Mesenchymal stem cell (in vitro differentiated cells and primary cell): ENCODE measurements around the gene KIF1A.

ENCODE experiments used
- DNase-seq: peaks from one replicate; pipeline ENCODE4 v3.0.0-alpha.2; 2013
- H2AFZ ChIP-seq: one replicate; pipeline ENCODE4 v1.6.1; 2013; ENCODE audit warnings: low read depth, mild to moderate bottlenecking, control low read depth, inconsistent platforms, low read length, moderate library complexity
- H2AK5ac ChIP-seq: 2 replicates; pipeline ENCODE4 v1.6.1; 2013; ENCODE audit warnings: low read length, moderate library complexity, mild to moderate bottlenecking, inconsistent platforms; ENCODE audit not compliant: severe bottlenecking
- H2BK120ac ChIP-seq: one replicate; pipeline ENCODE4 v1.6.1; 2013; ENCODE audit warnings: low read depth, mild to moderate bottlenecking, inconsistent platforms, low read length, moderate library complexity
- H2BK12ac ChIP-seq, 2 experiments: one replicate each; pipeline ENCODE4 v1.6.1; 2013; ENCODE audit warnings: inconsistent platforms in 2 of 2, low read length in 2 of 2, mild to moderate bottlenecking in 2 of 2, moderate library complexity in 2 of 2, control low read depth in 1 of 2
- H2BK15ac ChIP-seq: one replicate; pipeline ENCODE4 v1.6.1; 2013; ENCODE audit warnings: mild to moderate bottlenecking, low read depth, inconsistent platforms; ENCODE audit not compliant: poor library complexity, severe bottlenecking
- H2BK5ac ChIP-seq: 2 replicates; pipeline ENCODE4 v1.6.1; 2013; ENCODE audit warnings: low read depth, mild to moderate bottlenecking, low read length, control low read depth, inconsistent platforms; ENCODE audit not compliant: poor library complexity, severe bottlenecking
- H3K14ac ChIP-seq, 2 experiments: one replicate each; pipeline ENCODE4 v1.6.1; 2013; ENCODE audit warnings: inconsistent platforms in 2 of 2, low read length in 2 of 2, control low read depth in 1 of 2, mild to moderate bottlenecking in 1 of 2, moderate library complexity in 1 of 2
- H3K18ac ChIP-seq, 2 experiments: one replicate each; pipeline ENCODE4 v1.6.1; 2013; ENCODE audit warnings: inconsistent platforms in 2 of 2, low read length in 2 of 2, control low read depth in 1 of 2, low read depth in 1 of 2, mild to moderate bottlenecking in 1 of 2
- H3K23ac ChIP-seq, 2 experiments: one replicate each; pipeline ENCODE4 v1.6.1; 2013; ENCODE audit warnings: inconsistent platforms in 2 of 2, low read length in 2 of 2, mild to moderate bottlenecking in 2 of 2, moderate library complexity in 2 of 2, control low read depth in 1 of 2
- H3K27ac ChIP-seq: 2 replicates; pipeline ENCODE4 v1.5.1; 2013; ENCODE audit warnings: mild to moderate bottlenecking, moderate library complexity, low read length, control low read depth, inconsistent platforms; ENCODE audit not compliant: poor library complexity, severe bottlenecking
- H3K27me3 ChIP-seq, 2 experiments: 2 replicates each; pipeline versions ENCODE4 v1.6.1 to v1.7.0; 2013; ENCODE audit warnings: low read length in 2 of 2, mild to moderate bottlenecking in 2 of 2, moderate library complexity in 2 of 2, control low read depth in 1 of 2, inconsistent platforms in 1 of 2; ENCODE audit not compliant: control insufficient read depth in 1 of 2, insufficient read depth in 1 of 2
- H3K36me3 ChIP-seq, 2 experiments: 2 replicates each; pipeline versions ENCODE4 v1.6.1 to v1.7.0; 2013; ENCODE audit warnings: low read length in 2 of 2, control low read depth in 1 of 2, inconsistent platforms in 1 of 2, low read depth in 1 of 2, mild to moderate bottlenecking in 1 of 2; ENCODE audit not compliant: insufficient read depth in 2 of 2, control insufficient read depth in 1 of 2
- H3K4ac ChIP-seq, 2 experiments: one replicate each; pipeline ENCODE4 v1.6.1; 2013; ENCODE audit warnings: inconsistent platforms in 2 of 2, low read length in 2 of 2, mild to moderate bottlenecking in 2 of 2, moderate library complexity in 2 of 2, control low read depth in 1 of 2, low read depth in 1 of 2
- H3K4me1 ChIP-seq: 2 replicates; pipeline ENCODE4 v1.6.1; 2013; ENCODE audit warnings: low read depth, low read length, control low read depth; ENCODE audit not compliant: control insufficient read depth, insufficient read depth
- H3K4me2 ChIP-seq: 2 replicates; pipeline ENCODE4 v1.6.1; 2013; ENCODE audit warnings: low read length, mild to moderate bottlenecking, inconsistent platforms; ENCODE audit not compliant: poor library complexity, severe bottlenecking
- H3K4me3 ChIP-seq, 2 experiments: 2 replicates each; pipeline versions ENCODE4 v1.5.1 to v1.7.0; 2013; ENCODE audit warnings: low read length in 2 of 2, mild to moderate bottlenecking in 2 of 2, control low read depth in 1 of 2, low read depth in 1 of 2; ENCODE audit not compliant: insufficient read depth in 1 of 2
- H3K79me1 ChIP-seq: replicated peaks from 2 replicates; pipeline ENCODE4 v1.6.1; 2013; ENCODE audit warnings: mild to moderate bottlenecking, control low read depth, low read length, inconsistent platforms; ENCODE audit not compliant: poor library complexity, severe bottlenecking
- H3K9ac ChIP-seq: 2 replicates; pipeline ENCODE4 v1.7.0; 2013; ENCODE audit warnings: mild to moderate bottlenecking, low read length, moderate library complexity
- H3K9me3 ChIP-seq: 2 replicates; pipeline ENCODE4 v1.7.0; 2013; ENCODE audit warnings: mild to moderate bottlenecking, low read length; ENCODE audit not compliant: control insufficient read depth
- H4K8ac ChIP-seq: one replicate; pipeline ENCODE4 v1.6.1; 2013; ENCODE audit warnings: inconsistent platforms, mild to moderate bottlenecking, low read length, moderate library complexity
- H4K91ac ChIP-seq: one replicate; pipeline ENCODE4 v1.6.1; 2013; ENCODE audit warnings: mild to moderate bottlenecking, low read length, inconsistent platforms
- WGBS: methylation state at CpG from one replicate; pipeline ENCODE4 v1.1.7; 2013; ENCODE audit warnings: mixed read lengths; 5-methylcytosine and 5-hydroxymethylcytosine counted together

KIF1A gene

GRCh38 chr2:240739797-240740196 lies 80.2 kb downstream of the KIF1A start:
- no peak overlapping the region for H2BK5ac ChIP-seq
- no peaks in the 10 kb centered on the region for H3K36me3 ChIP-seq
- H3K79me1 ChIP-seq = no peaks in the 10 kb centered on the region
- no peak overlapping the region for H3K4ac ChIP-seq
- H3K18ac ChIP-seq = no peak overlapping the region
- no peak overlapping the region for H3K4me3 ChIP-seq
- H3K9me3 ChIP-seq = no peaks in the 10 kb centered on the region
- DNase-seq = no peak
- no peak overlapping the region for H3K14ac ChIP-seq
- H3K27ac ChIP-seq = no peak overlapping the region
- H4K91ac ChIP-seq = no peak overlapping the region
- no peak overlapping the region for H2AK5ac ChIP-seq
- no peak overlapping the region for H2AFZ ChIP-seq
- no peak overlapping the region for H3K4me2 ChIP-seq
- H3K4me1 ChIP-seq = no peaks in the 10 kb centered on the region
- no peak overlapping the region for H2BK15ac ChIP-seq
- no peak overlapping the region for H2BK12ac ChIP-seq
- 85% methylated on average over 16 of the region's 16 CpGs for WGBS
- no peak overlapping the region for H2BK120ac ChIP-seq
- H4K8ac ChIP-seq = no peak overlapping the region
- H3K23ac ChIP-seq = no peak overlapping the region
- peaks cover 10 to 73% of the 10 kb centered on the region in 2 experiments for H3K27me3 ChIP-seq
- H3K9ac ChIP-seq = no peak overlapping the region

GRCh38 chr2:240737958-240738357 lies 82.1 kb downstream of the KIF1A start:
- Histone ChIP-seq H3K27ac (no peak overlapping the region), H2AK5ac (no peak overlapping the region), H3K9me3 (no peaks in the 10 kb centered on the region), H4K8ac (no peak overlapping the region), H3K14ac (no peak overlapping the region), H3K4ac (no peak overlapping the region), H3K36me3 (no peaks in the 10 kb centered on the region), H3K79me1 (no peaks in the 10 kb centered on the region), H2BK120ac (no peak overlapping the region), H3K23ac (peak overlapping the region in 1 of 2 experiments; percentile 81), H2AFZ (no peak overlapping the region), H2BK15ac (no peak overlapping the region), H3K18ac (no peak overlapping the region), H3K27me3 (peaks cover 10 to 83% of the 10 kb centered on the region in 2 experiments), H3K4me3 (no peak overlapping the region), H2BK12ac (no peak overlapping the region), H3K9ac (no peak overlapping the region), H3K4me1 (peaks cover 4% of the 10 kb centered on the region), H3K4me2 (no peak overlapping the region), H4K91ac (no peak overlapping the region), H2BK5ac (no peak overlapping the region)
- 22% methylated on average over 7 of the region's 7 CpGs for WGBS
- DNase-seq = no peak

- Histone ChIP-seq H3K27ac (no peak overlapping the region), H3K79me1 (no peaks in the 10 kb centered on the region), H3K27me3 (peaks cover 10 to 82% of the 10 kb centered on the region in 2 experiments), H3K9ac (no peak overlapping the region), H2BK15ac (no peak overlapping the region), H4K8ac (no peak overlapping the region), H3K36me3 (no peaks in the 10 kb centered on the region), H2AK5ac (no peak overlapping the region), H3K4me2 (no peak overlapping the region), H3K4ac (no peak overlapping the region), H3K9me3 (no peaks in the 10 kb centered on the region), H2AFZ (no peak overlapping the region), H3K4me1 (peaks cover 4% of the 10 kb centered on the region), H3K14ac (no peak overlapping the region), H2BK12ac (no peak overlapping the region), H3K18ac (no peak overlapping the region), H2BK120ac (no peak overlapping the region), H4K91ac (no peak overlapping the region), H2BK5ac (no peak overlapping the region), H3K4me3 (no peak overlapping the region), H3K23ac (no peak overlapping the region)
- no peak for DNase-seq
- WGBS = 6% methylated on average over 5 of the region's 5 CpGs
Observed at GRCh38 chr2:240737512-240737911, 82.5 kb downstream of the KIF1A start.

DNA sequence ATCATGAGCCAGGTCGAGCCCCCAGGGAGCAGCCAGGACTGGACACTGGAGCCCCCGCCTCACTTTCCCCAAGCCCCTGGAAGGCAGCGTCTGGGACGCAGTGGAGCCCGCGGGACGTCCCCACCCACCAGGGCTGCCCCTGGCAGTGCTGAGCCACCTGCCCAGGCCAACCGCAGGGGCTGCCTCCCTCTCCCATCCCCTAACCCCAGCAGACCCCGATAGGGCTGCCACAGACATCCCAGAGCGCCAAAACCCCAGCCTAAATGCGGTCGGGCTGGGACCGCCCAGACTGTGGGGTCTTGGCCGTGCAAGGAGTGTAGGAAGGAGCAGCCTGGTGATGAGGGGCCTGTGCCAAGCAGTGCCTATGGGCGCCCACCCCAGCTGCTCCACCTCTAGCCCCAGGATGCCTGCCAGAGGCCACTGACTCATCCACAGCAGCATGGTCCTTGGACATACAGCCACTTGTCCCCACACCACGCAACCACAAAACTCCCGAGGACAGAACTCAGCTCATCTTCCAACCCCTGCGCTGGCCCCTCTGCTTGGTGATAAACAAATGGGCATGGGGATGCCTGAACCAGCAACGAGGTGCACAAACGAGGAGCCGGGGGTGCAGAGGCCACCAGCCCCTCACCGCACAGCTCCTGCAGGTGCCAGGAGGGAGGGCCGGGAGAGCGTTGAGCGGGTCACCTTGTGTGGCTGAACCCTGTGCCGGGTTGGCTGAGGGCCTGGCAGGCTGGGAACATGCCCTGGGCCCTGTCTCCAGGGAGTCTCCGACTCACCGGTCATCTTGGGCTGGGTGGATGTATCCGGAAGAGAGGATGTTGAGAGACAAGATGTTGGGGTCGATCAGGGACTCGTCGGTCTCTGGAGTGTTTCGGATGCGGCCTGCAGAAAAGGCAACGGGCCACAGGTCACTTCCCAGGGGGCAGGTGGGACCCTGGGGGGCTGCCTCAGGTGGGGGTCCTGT lies 83.5 kb downstream of the KIF1A start:
- no peak overlapping the region for H2BK5ac ChIP-seq
- H3K14ac ChIP-seq = no peak overlapping the region
- H4K8ac ChIP-seq = no peak overlapping the region
- H3K36me3 ChIP-seq = no peaks in the 10 kb centered on the region
- no peak overlapping the region for H3K4me2 ChIP-seq
- H4K91ac ChIP-seq = no peak overlapping the region
- no peak overlapping the region for H3K4me3 ChIP-seq
- H2BK12ac ChIP-seq = no peak overlapping the region
- no peak overlapping the region for H2BK15ac ChIP-seq
- H3K23ac ChIP-seq = no peak overlapping the region
- no peak for DNase-seq
- peaks cover 4% of the 10 kb centered on the region for H3K4me1 ChIP-seq
- H3K9me3 ChIP-seq = no peaks in the 10 kb centered on the region
- H2AFZ ChIP-seq = no peak overlapping the region
- no peak overlapping the region for H3K27ac ChIP-seq
- peaks cover 10 to 77% of the 10 kb centered on the region in 2 experiments for H3K27me3 ChIP-seq
- no peak overlapping the region for H2AK5ac ChIP-seq
- 81% methylated on average over 33 of the region's 35 CpGs for WGBS
- H3K9ac ChIP-seq = no peak overlapping the region
- no peaks in the 10 kb centered on the region for H3K79me1 ChIP-seq
- no peak overlapping the region for H2BK120ac ChIP-seq
- H3K18ac ChIP-seq = no peak overlapping the region
- no peak overlapping the region for H3K4ac ChIP-seq
